PFSK-1 (cell line): ENCODE data around the gene STX18.

Source experiments
- REST ChIP-seq, 2 experiments: IDR thresholded peaks; 2 replicates each; pipeline versions ENCODE4 v1.6.1 to v1.8.0; 2011 to 2012; ENCODE audit warnings: low read depth in 2 of 2, low read length in 2 of 2, control low read depth in 1 of 2, inconsistent platforms in 1 of 2, mild to moderate bottlenecking in 1 of 2, moderate library complexity in 1 of 2; ENCODE audit not compliant: insufficient read depth in 1 of 2
- TAF1 ChIP-seq: IDR thresholded peaks from 2 replicates; pipeline ENCODE4 v1.6.1; 2012; ENCODE audit warnings: low read length, control low read depth, borderline replicate concordance; ENCODE audit not compliant: insufficient read depth

GRCh38 chr4:4397441-4397819, 144.4 kb downstream of the STX18 start:
- no peak for TF ChIP-seq REST (IDR thresholded peaks at IDR 0.05; ENCODE audit: insufficient read depth in 1 of 2, low read depth in 2 of 2, low read length in 2 of 2)
- no peak for TF ChIP-seq TAF1
